Nephron progenitor cell (in vitro differentiated cells): ENCODE data around the gene ISG15.

Experiments used
- DNase-seq: peaks from one replicate; pipeline ENCODE4 v3.0.0; 2021
- H3K27ac Mint-ChIP-seq: 2 replicates; pipeline ENCODE4 v1.8.0; 2021; ENCODE audit warnings: mild to moderate bottlenecking, moderate library complexity, mixed read lengths
- H3K27me3 Mint-ChIP-seq: 2 replicates; pipeline ENCODE4 v1.8.0; 2021; ENCODE audit warnings: mild to moderate bottlenecking, low read depth, mixed read lengths; ENCODE audit not compliant: poor library complexity
- H3K36me3 Mint-ChIP-seq: 2 replicates; pipeline ENCODE4 v1.8.0; 2021; ENCODE audit warnings: low read depth, mixed read lengths
- H3K4me1 Mint-ChIP-seq: 2 replicates; pipeline ENCODE4 v1.8.0; 2021; ENCODE audit warnings: mixed read lengths
- H3K4me3 Mint-ChIP-seq: 2 replicates; pipeline ENCODE4 v1.8.0; 2021; ENCODE audit warnings: mild to moderate bottlenecking, moderate library complexity, mixed read lengths
- H3K9me3 Mint-ChIP-seq: 2 replicates; pipeline ENCODE4 v1.8.0; 2021; ENCODE audit warnings: mild to moderate bottlenecking, moderate library complexity, mixed read lengths
- CTCF ChIP-seq: fragments of 200-600 bp; sonication (generic); IDR thresholded peaks from 2 replicates; pipeline ENCODE4 v1.5.0; 2021; ENCODE audit warnings: antibody characterized with exemption

ISG15 gene

GRCh38 chr1:1051127-1051810, 38.0 kb downstream of the ISG15 start:
- H3K4me3 Mint-ChIP-seq, result no peak overlapping the region
- H3K4me1 Mint-ChIP-seq, result peaks cover 20% of the 10 kb centered on the region
- H3K9me3 Mint-ChIP-seq, result no peaks in the 10 kb centered on the region
- no peak overlapping the region for H3K27ac Mint-ChIP-seq
- TF ChIP-seq CTCF, result no peak
- H3K36me3 Mint-ChIP-seq, result peaks cover 22% of the 10 kb centered on the region
- peaks cover 4% of the 10 kb centered on the region for H3K27me3 Mint-ChIP-seq
- DNase-seq, result no peak

DNA sequence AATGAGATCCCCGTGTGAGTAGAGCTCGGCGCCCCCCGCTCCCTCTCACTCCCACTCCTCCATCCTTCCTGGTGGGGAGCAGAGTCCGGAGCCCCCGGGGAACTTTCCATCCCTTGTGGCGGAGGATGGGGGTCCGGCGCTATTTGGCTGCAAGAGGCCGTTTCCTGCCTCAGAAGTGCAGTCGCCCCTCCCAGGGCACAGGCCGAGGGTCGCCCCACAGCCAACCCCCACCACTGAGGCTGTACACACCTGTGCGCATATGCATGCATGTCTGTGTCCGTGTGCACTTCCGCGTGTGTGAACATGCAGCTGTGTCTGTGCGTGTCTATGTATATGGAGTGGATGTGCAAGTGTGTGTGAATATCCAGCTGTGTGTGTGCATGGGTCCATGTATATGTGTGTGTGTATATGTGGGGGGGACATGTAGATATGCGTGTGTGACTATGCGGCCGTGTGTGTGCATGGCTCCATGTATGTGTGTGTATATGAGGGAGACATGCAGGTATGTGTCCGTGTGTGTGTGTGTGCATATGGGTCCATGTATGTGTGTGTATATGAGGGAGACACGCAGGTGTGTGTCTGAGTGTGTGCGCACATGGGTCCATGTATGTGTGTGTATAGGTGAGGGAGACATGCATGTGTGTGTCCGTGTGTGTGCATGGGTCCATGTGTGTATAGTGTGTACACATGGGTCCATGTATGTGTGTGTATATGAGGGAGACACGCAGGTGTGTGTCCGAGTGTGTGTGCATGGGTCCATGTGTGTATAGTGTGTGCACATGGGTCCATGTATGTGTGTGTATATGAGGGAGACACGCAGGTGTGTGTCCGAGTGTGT, 38.9 kb downstream of the ISG15 start:
- Mint-ChIP-seq H3K4me1 (peaks cover 20% of the 10 kb centered on the region), H3K4me3 (no peak overlapping the region), H3K9me3 (no peaks in the 10 kb centered on the region), H3K36me3 (peaks cover 19% of the 10 kb centered on the region), H3K27ac (no peak overlapping the region), H3K27me3 (peaks cover 7% of the 10 kb centered on the region)
- no peak for DNase-seq
- TF ChIP-seq CTCF, result no peak

GRCh38 chr1:1053022-1053421, 39.7 kb downstream of the ISG15 start:
- Mint-ChIP-seq H3K36me3 (peaks cover 17% of the 10 kb centered on the region), H3K9me3 (no peaks in the 10 kb centered on the region), H3K4me1 (peaks cover 20% of the 10 kb centered on the region), H3K27ac (no peak overlapping the region), H3K4me3 (no peak overlapping the region), H3K27me3 (peaks cover 15% of the 10 kb centered on the region)
- DNase-seq, result no peak
- no peak for TF ChIP-seq CTCF

DNA sequence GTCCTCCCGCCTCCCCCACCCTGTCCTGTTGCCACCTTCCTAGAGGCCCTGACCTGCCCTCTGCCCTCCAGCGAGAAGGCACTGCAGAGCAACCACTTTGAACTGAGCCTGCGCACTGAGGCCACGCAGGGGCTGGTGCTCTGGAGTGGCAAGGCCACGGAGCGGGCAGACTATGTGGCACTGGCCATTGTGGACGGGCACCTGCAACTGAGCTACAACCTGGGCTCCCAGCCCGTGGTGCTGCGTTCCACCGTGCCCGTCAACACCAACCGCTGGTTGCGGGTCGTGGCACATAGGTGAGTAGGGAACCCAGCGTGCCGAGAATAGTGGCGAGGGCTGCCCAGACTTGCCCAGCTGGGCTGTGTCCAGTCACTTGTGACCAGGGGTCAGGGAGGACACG, 40.4 kb downstream of the ISG15 start:
- no peak for DNase-seq
- H3K27ac Mint-ChIP-seq, result no peak overlapping the region
- H3K4me1 Mint-ChIP-seq, result peaks cover 27% of the 10 kb centered on the region
- no peaks in the 10 kb centered on the region for H3K9me3 Mint-ChIP-seq
- TF ChIP-seq CTCF, result no peak
- H3K36me3 Mint-ChIP-seq, result peaks cover 17% of the 10 kb centered on the region
- H3K27me3 Mint-ChIP-seq, result peaks cover 22% of the 10 kb centered on the region
- no peak overlapping the region for H3K4me3 Mint-ChIP-seq

DNA sequence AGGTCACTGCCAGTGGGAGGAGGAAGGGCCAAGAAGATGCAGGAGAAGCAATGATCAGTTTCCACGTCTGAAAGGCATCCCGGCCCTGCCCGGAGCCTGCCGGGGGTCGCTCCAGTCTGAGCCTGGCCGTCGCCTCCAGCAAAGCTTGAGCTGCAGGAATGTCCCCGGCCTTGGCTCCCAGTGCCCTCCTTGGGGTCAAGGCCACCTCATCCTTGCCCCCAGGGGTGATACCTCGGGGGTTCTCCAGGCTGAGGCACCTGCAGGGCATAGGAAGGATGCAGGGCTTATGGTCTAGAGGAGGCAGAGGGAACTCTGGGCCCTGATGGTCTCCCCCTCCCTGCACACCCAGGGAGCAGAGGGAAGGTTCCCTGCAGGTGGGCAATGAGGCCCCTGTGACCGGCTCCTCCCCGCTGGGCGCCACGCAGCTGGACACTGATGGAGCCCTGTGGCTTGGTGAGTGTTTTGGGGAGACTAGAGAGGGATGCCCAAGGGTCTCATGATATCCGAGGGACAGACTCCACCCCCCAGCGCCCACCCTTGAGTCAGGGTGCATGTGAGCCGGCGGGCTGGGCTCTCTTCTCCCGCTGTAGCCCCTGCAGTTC, 40.9 kb downstream of the ISG15 start:
- Mint-ChIP-seq H3K4me1 (peaks cover 29% of the 10 kb centered on the region), H3K36me3 (peaks cover 17% of the 10 kb centered on the region), H3K27ac (no peak overlapping the region), H3K4me3 (no peak overlapping the region), H3K27me3 (peaks cover 26% of the 10 kb centered on the region), H3K9me3 (no peaks in the 10 kb centered on the region)
- TF ChIP-seq CTCF, result no peak
- DNase-seq, result no peak
